Activated CD4-positive, alpha-beta T cell treated with anti-CD3 and anti-CD28 coated beads, Interleukin-2, amount 50 U/mL, for 24 hours (primary cell): ENCODE data around the gene CCR2.
"Not testable (repeated sequence)": the region's sequence is repeated elsewhere in the genome, so short reads cannot be mapped to it uniquely, and the experiment has no call there.

Experiments
- DNase-seq, 2 donors: peaks; one replicate each; pipeline ENCODE4 v3.0.0-alpha.2; 2020; ENCODE audit warnings: low read depth in 1 of 2, low spot score in 1 of 2

CCR2 gene

GRCh38 chr3:46400846-46401245 is 46.9 kb downstream of the CCR2 start:
- no peak for DNase-seq

GRCh38 chr3:46401579-46401978 is 47.7 kb downstream of the CCR2 start:
- no peak for DNase-seq

GRCh38 chr3:46402902-46403301 is 49.0 kb downstream of the CCR2 start:
- DNase-seq: not testable (repeated sequence)

- no peak for DNase-seq
Measured at GRCh38 chr3:46405301-46406019, 51.5 kb downstream of the CCR2 start.

- DNase-seq: no peak
Measured at GRCh38 chr3:46406443-46406787, 52.5 kb downstream of the CCR2 start.

GRCh38 chr3:46406788-46407611 is 53.1 kb downstream of the CCR2 start, which contains the start of the genes CCR5AS and CCRL2:
TSS of gene CCR5AS (minus strand) at chr3:46407066.
TSS of gene CCRL2 (plus strand) at chr3:46407259. CDS start at chr3:46408080, 821 bp downstream.
- DNase-seq: peak in 1 of 2 donors; percentile 8

GRCh38 chr3:46407970-46408369 is 54.1 kb downstream of the CCR2 start:
- no peak for DNase-seq

GRCh38 chr3:46408853-46409252 is 54.9 kb downstream of the CCR2 start:
- DNase-seq: no peak

GRCh38 chr3:46409739-46410489 is 56.0 kb downstream of the CCR2 start:
- no peak for DNase-seq
